HG02870 (cell line): ENCODE results near the gene ZNG1F.
A peak's percentile ranks its signal among the peaks of the same experiment; 100 is the strongest.
"Not testable (repeated sequence)": the region's sequence is repeated elsewhere in the genome, so short reads cannot be mapped to it uniquely, and the experiment has no call there.

ENCODE experiments used
- ATAC-seq: cut with Tn5 transposase; IDR thresholded peaks from one replicate; pipeline ENCODE4 v1.9.1; 2021; ENCODE audit warnings: mild to moderate bottlenecking, moderate library complexity; ENCODE audit not compliant: unreplicated experiment

The ZNG1F gene

DNA sequence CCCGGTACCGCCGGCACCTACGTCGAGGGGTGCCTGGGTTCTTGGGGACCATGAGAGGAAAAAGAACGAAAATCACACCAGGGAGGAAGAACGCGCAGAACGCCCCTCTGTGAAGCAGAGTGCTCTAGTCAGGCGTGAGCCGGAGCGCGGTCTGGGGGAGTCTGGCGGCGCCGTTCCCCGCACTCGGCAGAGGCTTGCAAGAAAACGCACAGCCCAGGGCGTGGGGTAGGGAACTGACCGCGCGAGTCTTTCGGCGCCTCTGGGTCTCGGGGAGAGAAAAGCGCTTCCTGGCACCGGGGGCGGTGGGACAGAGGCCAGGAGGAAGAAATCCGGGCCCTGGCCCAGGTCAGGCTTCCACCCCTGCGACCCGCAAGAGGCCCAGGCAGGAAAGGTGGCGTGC, 65.3 kb downstream of the ZNG1F start:
- not testable (repeated sequence) for ATAC-seq

DNA sequence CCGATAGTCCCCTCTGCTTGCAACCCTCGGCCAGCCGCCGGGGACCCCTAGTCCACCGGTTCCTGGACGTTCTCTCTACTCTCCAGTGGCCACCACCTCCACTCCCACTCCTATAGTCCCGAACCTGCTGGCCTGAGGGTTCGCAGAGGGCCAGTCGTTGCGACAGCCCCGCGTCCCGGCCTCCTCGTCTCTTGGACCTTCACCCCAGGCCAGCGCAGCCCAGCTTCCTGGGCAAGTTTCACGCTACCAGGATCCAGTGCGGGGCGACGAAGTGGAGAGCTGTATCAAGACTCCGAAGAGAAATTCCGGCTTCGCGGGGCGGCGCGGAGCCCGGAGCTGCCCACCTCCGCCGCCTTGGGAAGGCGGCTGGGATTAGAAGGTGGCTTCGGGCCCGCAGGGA, 65.7 kb downstream of the ZNG1F start:
- ATAC-seq: not testable (repeated sequence)

DNA sequence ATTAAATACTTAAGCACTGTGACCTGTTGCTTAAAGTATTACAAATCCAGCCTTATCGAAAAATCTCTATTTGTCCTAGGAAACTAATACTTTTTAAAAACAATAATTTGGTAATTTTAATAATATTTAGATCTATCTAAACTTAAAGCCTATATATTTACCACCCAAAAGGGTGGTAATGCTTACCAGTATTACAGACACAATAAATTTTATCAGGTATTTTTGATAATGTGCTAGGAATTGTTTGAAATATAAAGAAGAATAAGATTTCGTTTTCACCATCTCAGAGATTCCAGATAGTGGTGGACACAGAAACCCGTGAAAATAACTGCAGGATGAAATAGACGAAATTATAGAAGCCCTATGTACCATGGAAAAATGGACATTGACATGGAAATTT, 68.4 kb downstream of the ZNG1F start:
- not testable (repeated sequence) for ATAC-seq

DNA sequence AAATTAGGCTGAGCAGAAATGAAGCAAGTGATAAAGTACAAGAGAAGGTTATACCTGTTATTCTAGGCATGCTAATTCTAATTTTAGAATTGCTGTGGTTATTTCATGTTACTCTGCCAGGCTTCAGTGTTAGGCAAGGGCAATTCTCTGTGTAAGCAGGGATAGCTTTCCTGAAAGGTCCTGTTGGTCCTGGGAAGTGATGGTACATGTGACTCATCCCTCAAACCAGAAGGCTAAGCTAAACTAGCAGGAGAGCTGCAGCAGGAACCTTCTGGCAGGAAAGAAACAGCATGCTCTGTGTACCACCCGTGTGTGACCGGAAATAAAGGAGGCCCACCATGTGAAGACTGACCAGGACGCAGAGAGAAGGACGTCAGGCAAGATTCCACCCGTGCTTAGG, 69.4 kb downstream of the ZNG1F start:
- ATAC-seq: not testable (repeated sequence)

GRCh38 chr9:41119311-41119710, 69.8 kb downstream of the ZNG1F start:
- ATAC-seq: not testable (repeated sequence)

DNA sequence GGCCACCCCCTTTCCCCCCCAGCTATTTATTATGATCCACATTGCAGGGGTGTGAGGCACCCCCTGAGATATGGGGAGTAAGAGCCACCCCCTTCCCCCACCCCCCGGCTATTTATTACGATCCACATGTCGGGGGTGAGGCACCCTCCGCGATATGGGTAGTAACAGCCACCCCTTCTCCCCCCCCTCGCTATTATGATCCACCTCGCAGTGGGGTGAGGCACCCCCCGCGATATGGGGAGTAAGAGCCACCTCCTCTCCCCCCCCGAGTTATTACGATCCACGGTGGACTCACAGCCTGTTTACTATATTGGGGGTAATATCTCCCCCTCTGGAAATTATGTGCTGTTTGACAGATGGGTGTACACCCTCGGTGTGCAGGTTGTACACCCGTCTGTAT, 75.8 kb downstream of the ZNG1F start:
- ATAC-seq: not testable (repeated sequence)

DNA sequence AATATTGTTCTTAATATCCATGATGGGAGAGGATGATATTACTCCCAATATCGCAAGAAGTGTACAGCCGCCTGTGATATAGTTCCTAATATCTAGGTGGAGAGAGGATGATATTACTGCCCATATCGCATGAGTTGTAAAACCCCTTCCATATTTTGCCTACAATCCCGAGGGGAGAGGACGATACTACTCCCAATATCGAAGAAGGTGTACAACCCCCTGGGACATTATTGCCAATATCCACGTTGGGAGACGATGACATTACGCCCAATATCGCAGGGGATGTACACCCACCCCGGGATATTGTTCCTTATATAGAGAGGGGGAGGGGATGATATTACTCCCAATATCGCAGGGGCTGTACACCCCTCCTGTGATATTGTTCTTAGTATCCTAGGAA, 77.7 kb downstream of the ZNG1F start:
- ATAC-seq: not testable (repeated sequence)

DNA sequence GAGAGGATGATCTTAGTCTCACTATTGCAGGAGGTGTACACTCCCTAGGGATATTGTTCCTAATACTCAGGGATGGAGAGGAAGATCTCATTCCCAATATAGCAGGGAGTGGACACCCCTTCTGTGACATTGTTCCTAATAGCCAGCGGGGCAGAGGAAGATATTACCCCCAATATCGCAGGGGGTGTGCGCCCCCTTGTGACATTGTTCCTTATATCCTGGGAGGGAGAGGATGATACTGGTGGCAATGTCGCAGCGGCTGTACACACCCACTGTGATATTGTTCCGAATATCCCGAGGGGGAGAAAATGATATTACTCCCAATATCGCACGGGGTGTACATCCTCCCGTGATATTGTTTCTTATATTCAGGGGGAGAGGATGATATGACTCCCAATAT, 78.2 kb downstream of the ZNG1F start:
- ATAC-seq: not testable (repeated sequence)

GRCh38 chr9:41109253-41109652, 79.9 kb downstream of the ZNG1F start:
- not testable (repeated sequence) for ATAC-seq

DNA sequence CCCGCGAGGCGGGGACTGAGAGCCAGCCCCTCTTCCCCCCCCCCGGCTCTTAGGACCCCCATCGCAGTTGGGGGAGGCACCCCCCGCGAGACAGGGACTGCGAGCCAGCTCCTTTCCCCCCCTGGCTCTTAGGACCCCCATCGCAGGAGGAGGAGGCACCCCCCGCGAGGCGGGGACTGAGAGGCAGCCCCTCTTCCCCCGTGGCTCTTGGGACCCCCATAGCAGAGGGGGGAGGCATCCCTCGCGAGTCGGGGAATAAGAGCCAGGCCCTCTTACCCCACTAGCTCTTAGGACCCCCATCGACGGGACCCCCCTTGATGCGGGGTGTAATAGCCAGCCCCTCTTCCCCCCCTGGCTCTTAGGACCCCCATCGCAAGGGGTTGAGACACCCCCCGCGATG, 80.3 kb downstream of the ZNG1F start:
- ATAC-seq: not testable (repeated sequence)

DNA sequence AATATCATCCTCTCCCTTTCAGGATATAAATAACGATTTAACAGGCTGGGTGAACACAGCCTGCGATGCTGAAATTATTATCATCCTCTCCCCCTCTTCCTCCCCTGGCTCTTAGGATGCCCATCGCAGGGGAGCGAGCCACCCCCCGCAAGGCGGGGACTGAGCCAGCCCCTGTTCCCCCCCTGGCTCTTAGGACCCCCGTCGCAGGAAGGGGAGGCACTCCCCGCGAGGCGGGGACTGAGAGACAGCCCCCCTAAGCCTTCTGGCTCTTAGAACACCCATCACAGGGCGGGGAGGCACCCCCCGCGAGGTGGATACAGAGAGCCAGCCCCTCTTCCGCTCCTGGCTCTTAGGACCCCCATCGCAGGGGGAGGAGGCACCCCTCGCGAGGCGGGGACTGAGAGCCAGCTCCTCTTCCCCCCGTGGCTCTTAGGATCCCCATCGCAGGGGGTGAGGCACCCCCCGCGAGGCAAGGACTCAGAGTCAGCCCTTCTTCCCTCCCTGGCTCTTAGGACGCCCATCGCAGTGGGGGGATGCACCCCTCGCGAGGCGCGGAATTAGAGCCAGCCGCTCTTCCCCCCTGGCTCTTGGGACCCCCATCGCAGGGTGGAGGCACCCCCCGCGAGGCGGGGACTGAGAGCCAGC, 82.5 kb downstream of the ZNG1F start:
- not testable (repeated sequence) for ATAC-seq

- not testable (repeated sequence) for ATAC-seq
These were observed 83.4 kb downstream of the ZNG1F start for GRCh38 chr9:41105557-41106253.

GRCh38 chr9:41104542-41104941, 84.6 kb downstream of the ZNG1F start:
- ATAC-seq: not testable (repeated sequence)

GRCh38 chr9:41100508-41100907, 88.6 kb downstream of the ZNG1F start:
- ATAC-seq: not testable (repeated sequence)

DNA sequence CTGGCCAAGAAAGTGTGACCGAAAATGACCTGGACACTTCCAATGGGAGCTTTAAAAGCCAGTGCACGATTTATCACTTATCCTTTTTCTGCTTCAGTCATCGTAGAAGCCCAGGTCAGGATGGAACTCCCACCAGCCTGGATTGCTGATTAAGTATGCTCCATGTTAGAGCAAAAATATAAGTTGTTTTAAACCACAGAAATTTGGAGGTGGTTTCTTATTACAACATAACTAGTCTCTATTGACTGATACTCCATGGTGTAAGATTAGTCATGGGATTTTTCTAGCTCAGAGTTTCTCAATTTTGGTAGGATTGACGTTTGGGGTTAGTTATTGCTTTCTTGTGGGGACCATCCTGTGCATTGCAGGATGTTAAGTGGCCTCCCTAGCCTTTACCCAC, 90.4 kb downstream of the ZNG1F start:
- ATAC-seq: peak; percentile 53

DNA sequence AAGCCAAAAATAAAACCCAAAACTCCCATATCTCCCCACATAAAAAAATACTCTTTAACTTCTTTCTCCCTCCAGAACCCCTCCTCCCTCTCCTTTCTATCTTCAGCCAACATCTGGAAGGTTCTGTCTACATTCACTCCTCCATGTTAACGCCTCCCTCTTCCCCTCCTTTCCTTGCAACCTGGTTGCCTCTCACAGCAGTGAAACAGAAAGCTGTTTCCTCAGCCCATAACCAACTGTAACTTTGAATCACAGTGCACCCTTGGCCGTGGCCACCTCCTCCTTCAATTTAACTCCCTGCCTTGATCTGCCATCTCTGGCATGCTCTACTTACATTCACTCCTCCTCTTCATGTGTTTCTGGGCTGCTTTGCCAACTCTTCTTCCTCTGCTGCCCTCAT, 94.1 kb downstream of the ZNG1F start:
- ATAC-seq: peak; percentile 43

GRCh38 chr9:41094010-41094773, 94.9 kb downstream of the ZNG1F start:
- not testable (repeated sequence) for ATAC-seq

- not testable (repeated sequence) for ATAC-seq
These were observed 98.2 kb downstream of the ZNG1F start for GRCh38 chr9:41090922-41091321.

GRCh38 chr9:41090386-41090785, 98.7 kb downstream of the ZNG1F start:
- ATAC-seq: not testable (repeated sequence)

GRCh38 chr9:41088450-41089059, 100.6 kb downstream of the ZNG1F start:
- ATAC-seq: peak; percentile 70

- not testable (repeated sequence) for ATAC-seq
These were observed 101.2 kb downstream of the ZNG1F start for GRCh38 chr9:41087929-41088328.
